ENCODE results near the gene CDH8.

DNA sequence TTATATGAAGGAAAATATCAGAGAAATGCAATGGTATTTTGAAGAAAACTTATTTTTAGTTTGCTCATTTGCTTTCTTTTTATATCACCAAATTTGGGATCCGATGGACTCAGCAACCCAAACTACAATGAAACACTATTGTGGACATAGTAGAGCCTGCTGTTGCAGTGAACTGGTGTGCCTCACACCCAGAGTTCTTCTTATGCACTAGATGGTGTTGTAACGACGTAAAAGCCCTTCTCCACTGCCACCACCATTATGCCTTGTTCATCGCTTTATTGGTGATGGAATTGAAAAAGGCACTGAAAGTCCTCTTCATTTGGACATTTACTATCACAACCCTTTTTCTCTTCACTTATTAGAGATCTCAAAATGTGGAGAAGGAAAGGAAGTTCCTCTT, 381.3 kb downstream of the CDH8 start:
- TF ChIP-seq EZH2phosphoT487 (IDR thresholded peaks at IDR 0.05; ENCODE audit: low read depth, severe bottlenecking, unreplicated experiment) = no peak
- no peak for TF ChIP-seq CTCF (IDR thresholded peaks at IDR 0.05; ENCODE audit: poor library complexity)
- TF ChIP-seq EZH2 (IDR thresholded peaks at IDR 0.05; ENCODE audit: borderline replicate concordance) = no peak

Measured in hepatocyte (in vitro differentiated cells).